Gastrocnemius medialis (tissue), 4 donors: ENCODE results near the gene MAFB. TPM values are rescaled to one million over a fixed set of nuclear protein-coding genes. Genes with fewer than 3 reads are reported as not detected.

ENCODE experiments used
- ATAC-seq, 2 donors: fragments of 150-250 bp; one replicate each; pipeline ENCODE4 v1.9.1; 2016
- DNase-seq, 2 donors: peaks; one replicate each; pipeline ENCODE4 v3.0.0-alpha.2; 2019
- H3K27ac ChIP-seq, 4 donors: fragments of 200-600 bp; sonication (generic); 1 replicate in 1 of 4; 2 replicates in 3 of 4; pipeline ENCODE4 v1.5.1; 2016 to 2018; ENCODE audit warnings: mild to moderate bottlenecking in 2 of 4, moderate library complexity in 1 of 4
- H3K27me3 ChIP-seq, 3 donors: fragments of 200-600 bp; sonication (generic) in 2 of 3; 1 replicate in 1 of 3; 2 replicates in 2 of 3; pipeline versions ENCODE4 v1.5.1 to v1.6.0; 2016 to 2019; ENCODE audit warnings: mild to moderate bottlenecking in 1 of 3, moderate library complexity in 1 of 3
- H3K36me3 ChIP-seq, 2 donors: fragments of 200-600 bp; sonication (generic) in 1 of 2; one replicate each; pipeline ENCODE4 v1.5.1; 2017 to 2018
- H3K4me1 ChIP-seq, 2 donors: fragments of 200-600 bp; sonication (generic) in 1 of 2; one replicate each; pipeline ENCODE4 v1.5.1; 2016 to 2017; ENCODE audit warnings: mild to moderate bottlenecking in 2 of 2
- H3K4me3 ChIP-seq, 4 donors: fragments of 200-600 bp; sonication (generic) in 3 of 4; 1 replicate in 1 of 4; 2 replicates in 3 of 4; pipeline ENCODE4 v1.5.1; 2016 to 2019; ENCODE audit warnings: mild to moderate bottlenecking in 2 of 4
- H3K9me3 ChIP-seq, 3 donors: fragments of 200-600 bp; sonication (generic) in 2 of 3; 1 replicate in 1 of 3; 2 replicates in 2 of 3; pipeline ENCODE4 v1.5.1; 2016 to 2019
- POLR2A ChIP-seq, 2 donors: fragments of 450-650 bp; IDR thresholded peaks; one replicate each; pipeline ENCODE4 v1.6.1; 2017; ENCODE audit warnings: antibody characterized with exemption in 2 of 2, mild to moderate bottlenecking in 2 of 2, moderate library complexity in 2 of 2
- in situ Hi-C, 4 donors: fragments of 200-750 bp; cut with MboI; loops; one replicate each; pipeline versions ENCODE4 v1.15.0 to v1.8.0; 2017; ENCODE audit warnings: low sequenced_read_pairs in 4 of 4
- intact Hi-C: fragments of 100-400 bp; cut with DNase I; formaldehyde crosslinking; loops from one replicate; pipeline ENCODE4 v1.15.1; 2023; ENCODE audit warnings: low total_unique reads
- total RNA-seq, 4 donors: library from RNA; depleted of rRNA; stranded (reverse); fragments of >200 nt; gene quantifications; one replicate each; pipeline versions ENCODE4 v1.1.0 to v1.2.3, GENCODE V29; 2016
- TF ChIP-seq, protein P1 (sequence below), 5 experiments: fragments of 450-650 bp in 3 of 5; fragments of 200-600 bp in 2 of 5; sonication (generic) in 2 of 5; IDR thresholded peaks in 4 of 5; conservative IDR thresholded peaks in 1 of 5; 1 replicate in 4 of 5; 2 replicates in 1 of 5; pipeline ENCODE4 v1.5.1; 2016 to 2019; ENCODE audit warnings: antibody characterized with exemption in 5 of 5, mild to moderate bottlenecking in 3 of 5, moderate library complexity in 3 of 5

The MAFB gene
- total RNA-seq, 4 donors from 2014 or later = 15.4 to 24.9 (median 18.6) TPM

GRCh38 chr20:40666336-40666735 lies 22.7 kb downstream of the MAFB start:
- Histone ChIP-seq H3K27ac (no peak overlapping the region), H3K4me1 (peaks cover 0 to 10% of the 10 kb centered on the region in 2 donors), H3K36me3 (no peaks in the 10 kb centered on the region), H3K9me3 (no peaks in the 10 kb centered on the region), H3K4me3 (no peak overlapping the region), H3K27me3 (no peaks in the 10 kb centered on the region)
- in situ Hi-C loops (no loop called here), intact Hi-C loops (no loop called here)
- DNase-seq (no peak), ATAC-seq (no peak)
- TF ChIP-seq, protein P1, sequence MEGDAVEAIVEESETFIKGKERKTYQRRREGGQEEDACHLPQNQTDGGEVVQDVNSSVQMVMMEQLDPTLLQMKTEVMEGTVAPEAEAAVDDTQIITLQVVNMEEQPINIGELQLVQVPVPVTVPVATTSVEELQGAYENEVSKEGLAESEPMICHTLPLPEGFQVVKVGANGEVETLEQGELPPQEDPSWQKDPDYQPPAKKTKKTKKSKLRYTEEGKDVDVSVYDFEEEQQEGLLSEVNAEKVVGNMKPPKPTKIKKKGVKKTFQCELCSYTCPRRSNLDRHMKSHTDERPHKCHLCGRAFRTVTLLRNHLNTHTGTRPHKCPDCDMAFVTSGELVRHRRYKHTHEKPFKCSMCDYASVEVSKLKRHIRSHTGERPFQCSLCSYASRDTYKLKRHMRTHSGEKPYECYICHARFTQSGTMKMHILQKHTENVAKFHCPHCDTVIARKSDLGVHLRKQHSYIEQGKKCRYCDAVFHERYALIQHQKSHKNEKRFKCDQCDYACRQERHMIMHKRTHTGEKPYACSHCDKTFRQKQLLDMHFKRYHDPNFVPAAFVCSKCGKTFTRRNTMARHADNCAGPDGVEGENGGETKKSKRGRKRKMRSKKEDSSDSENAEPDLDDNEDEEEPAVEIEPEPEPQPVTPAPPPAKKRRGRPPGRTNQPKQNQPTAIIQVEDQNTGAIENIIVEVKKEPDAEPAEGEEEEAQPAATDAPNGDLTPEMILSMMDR (IDR thresholded peaks at IDR 0.05 in 4 of 5, conservative IDR thresholded peaks at IDR 0.05 in 1 of 5) = no peak
- no peak for TF ChIP-seq POLR2A (IDR thresholded peaks at IDR 0.05)

DNA sequence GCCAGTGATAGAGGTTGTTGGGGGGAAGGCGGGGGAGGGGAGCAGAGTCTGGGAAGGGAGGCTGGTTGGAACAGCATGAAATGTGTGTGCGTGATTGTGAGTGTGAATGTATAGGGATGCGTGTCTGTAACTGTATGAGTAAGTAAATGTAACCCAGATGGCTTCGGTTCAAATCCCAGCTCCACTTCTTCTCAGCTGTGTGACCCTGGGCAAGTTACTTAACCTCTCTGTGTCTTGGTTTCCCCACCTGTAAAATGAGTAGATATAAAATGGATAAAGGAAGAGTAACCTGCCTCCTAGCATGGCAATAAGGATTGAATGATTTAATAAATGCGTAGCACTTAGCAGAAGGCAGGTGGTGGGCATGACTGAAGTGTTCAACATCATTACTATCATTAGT lies 24.1 kb downstream of the MAFB start:
- Histone ChIP-seq H3K4me3 (no peak overlapping the region), H3K27me3 (no peaks in the 10 kb centered on the region), H3K9me3 (no peaks in the 10 kb centered on the region), H3K4me1 (peaks cover 0 to 10% of the 10 kb centered on the region in 2 donors), H3K27ac (no peak overlapping the region), H3K36me3 (no peaks in the 10 kb centered on the region)
- TF ChIP-seq, protein P1 (IDR thresholded peaks at IDR 0.05 in 4 of 5, conservative IDR thresholded peaks at IDR 0.05 in 1 of 5) = no peak
- TF ChIP-seq POLR2A (IDR thresholded peaks at IDR 0.05) = no peak
- ATAC-seq (no peak), DNase-seq (no peak)
- intact Hi-C loops (no loop called here), in situ Hi-C loops (no loop called here)

- Histone ChIP-seq H3K9me3 (no peaks in the 10 kb centered on the region), H3K27me3 (no peaks in the 10 kb centered on the region), H3K4me3 (no peak overlapping the region), H3K36me3 (no peaks in the 10 kb centered on the region), H3K27ac (no peak overlapping the region), H3K4me1 (peaks cover 0 to 9% of the 10 kb centered on the region in 2 donors)
- intact Hi-C loops = no loop called here
- in situ Hi-C loops = no loop called here
- ATAC-seq (no peak), DNase-seq (no peak)
- no peak for TF ChIP-seq POLR2A (IDR thresholded peaks at IDR 0.05)
- TF ChIP-seq, protein P1 (IDR thresholded peaks at IDR 0.05 in 4 of 5, conservative IDR thresholded peaks at IDR 0.05 in 1 of 5) = no peak
These were observed 24.8 kb downstream of the MAFB start for GRCh38 chr20:40663991-40664880.

DNA sequence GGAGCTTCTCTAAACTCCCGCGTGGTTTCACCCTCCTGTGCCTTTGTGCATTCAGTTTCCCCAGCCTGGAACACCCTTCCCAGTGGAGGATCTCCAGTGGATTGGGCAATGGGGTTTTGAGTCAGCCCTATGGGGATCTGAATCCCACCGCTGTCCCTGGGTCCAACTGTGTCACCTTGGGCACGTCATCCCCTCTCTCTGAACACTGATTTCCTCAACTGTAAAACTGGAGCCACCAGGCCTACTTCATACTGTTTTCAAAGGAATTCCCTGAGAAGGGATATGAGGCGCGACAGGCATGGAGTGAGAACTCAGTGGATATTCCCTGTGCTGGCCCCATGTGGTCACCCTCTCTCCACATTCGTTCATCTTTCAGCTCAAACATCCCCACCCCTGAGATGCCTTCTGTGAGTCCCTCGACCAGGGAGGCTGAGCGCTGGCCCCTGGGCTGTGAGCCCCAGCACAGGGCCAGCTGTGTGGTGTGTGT lies 25.7 kb downstream of the MAFB start:
- Histone ChIP-seq H3K27ac (no peak overlapping the region), H3K27me3 (no peaks in the 10 kb centered on the region), H3K36me3 (no peaks in the 10 kb centered on the region), H3K4me3 (no peak overlapping the region), H3K4me1 (peaks cover 0 to 1% of the 10 kb centered on the region in 2 donors), H3K9me3 (no peaks in the 10 kb centered on the region)
- intact Hi-C loops = no loop called here
- TF ChIP-seq, protein P1 (IDR thresholded peaks at IDR 0.05 in 4 of 5, conservative IDR thresholded peaks at IDR 0.05 in 1 of 5) = no peak
- TF ChIP-seq POLR2A (IDR thresholded peaks at IDR 0.05) = no peak
- DNase-seq = no peak
- ATAC-seq = no peak
- in situ Hi-C loops = no loop called here
